K562 (cell line): ENCODE measurements around the gene KLF1. TPM values are rescaled to one million over a fixed set of nuclear protein-coding genes. Genes with fewer than 3 reads are reported as not detected.
A peak's percentile ranks its signal among the peaks of the same experiment; 100 is the strongest.

Experiments
- BHLHE40 ChIP-seq: IDR thresholded peaks from 2 replicates; pipeline ENCODE4 v1.6.1; 2011; ENCODE audit warnings: low read length, improper control_type of control experiment
- CBFA2T3 ChIP-seq: fragments of 450-650 bp; IDR thresholded peaks from 2 replicates; pipeline ENCODE4 v1.6.1; 2017
- CBX1 ChIP-seq: sonication (generic); IDR thresholded peaks from 2 replicates; pipeline ENCODE4 v1.6.1; 2016; ENCODE audit warnings: antibody characterized with exemption, low read depth, mild to moderate bottlenecking
- CBX3 ChIP-seq, 2 experiments: IDR thresholded peaks; 1 replicate in 1 of 2; 2 replicates in 1 of 2; pipeline ENCODE4 v1.6.1; 2012; ENCODE audit warnings: inconsistent platforms in 2 of 2, low read length in 2 of 2, borderline replicate concordance in 1 of 2, control low read depth in 1 of 2
- ELK1 ChIP-seq: sonication (generic); formaldehyde crosslinking; IDR thresholded peaks from 2 replicates; pipeline ENCODE4 v1.8.1; 2022; ENCODE audit warnings: missing genetic modification reagents
- FIP1L1 ChIP-seq: fragments of 200-400 bp; formaldehyde crosslinking; IDR thresholded peaks from 2 replicates; pipeline ENCODE4 v1.6.1; 2018; ENCODE audit warnings: mild to moderate bottlenecking, low read depth, low read length; ENCODE audit not compliant: poor library complexity, severe bottlenecking
- FOSL1 ChIP-seq: fragments of 200-800 bp; sonication (Bioruptor generic); conservative IDR thresholded peaks from 2 replicates; pipeline ENCODE4 v1.6.1; 2016; ENCODE audit warnings: missing genetic modification characterization, missing compliant biosample characterization
- HMGXB4 ChIP-seq: sonication (generic); formaldehyde crosslinking; IDR thresholded peaks from 2 replicates; pipeline ENCODE4 v1.8.1; 2023; ENCODE audit warnings: mild to moderate bottlenecking, missing genetic modification reagents
- HNRNPK ChIP-seq: fragments of 200-400 bp; formaldehyde crosslinking; IDR thresholded peaks from one replicate; pipeline ENCODE4 v1.6.1; 2018; ENCODE audit warnings: mild to moderate bottlenecking, low read depth, low read length; ENCODE audit not compliant: poor library complexity, severe bottlenecking
- HNRNPLL ChIP-seq: fragments of 200-400 bp; formaldehyde crosslinking; IDR thresholded peaks from 2 replicates; pipeline ENCODE4 v1.6.1; 2017; ENCODE audit warnings: low read length, low read depth, mild to moderate bottlenecking; ENCODE audit not compliant: poor library complexity, severe bottlenecking
- MTA3 ChIP-seq: fragments of 450-650 bp; formaldehyde crosslinking; IDR thresholded peaks from 2 replicates; pipeline ENCODE4 v1.6.1; 2017; ENCODE audit warnings: mild to moderate bottlenecking, borderline replicate concordance
- POLR2G ChIP-seq: fragments of 200-400 bp; formaldehyde crosslinking; IDR thresholded peaks from 2 replicates; pipeline ENCODE4 v1.6.1; 2017; ENCODE audit warnings: low read depth, mild to moderate bottlenecking, antibody characterized with exemption, low read length, moderate library complexity
- RERE ChIP-seq: sonication (generic); formaldehyde crosslinking; IDR thresholded peaks from 2 replicates; pipeline ENCODE4 v1.8.0; 2023; ENCODE audit warnings: missing genetic modification reagents, mild to moderate bottlenecking, borderline replicate concordance
- ZNF644 ChIP-seq: fragments of 200-800 bp; sonication (Bioruptor generic); IDR thresholded peaks from 2 replicates; pipeline ENCODE4 v1.6.1; 2016; ENCODE audit warnings: low read depth, missing genetic modification characterization, missing compliant biosample characterization
- polyA plus RNA-seq, 8 experiments: library from polyadenylated mRNA; depleted of rRNA in 4 of 8; stranded (reverse) in 5 of 8; unstranded in 3 of 8; fragments of >200 nt; fragmentation: Nextera tagmentation in 2 of 8; fragmentation: Illumina TruSeq in 1 of 8; extraction: Ambion mirVana in 2 of 8; extraction: Trizol in 1 of 8; gene quantifications; 2 replicates each; pipeline versions ENCODE4 v1.2.1 to v1.2.3, GENCODE V29; 2011 to 2014; ENCODE audit warnings: inconsistent platforms in 1 of 8, missing spikeins in 1 of 8
- total RNA-seq, 7 experiments: library from RNA; depleted of rRNA in 6 of 7; stranded (reverse); fragments of >200 nt in 6 of 7; fragmentation: Illumina TruSeq in 2 of 7; extraction: Trizol in 2 of 7; gene quantifications; 2 replicates each; pipeline versions ENCODE4 v1.2.1 to v1.2.3, GENCODE V29; 2011 to 2021; ENCODE audit warnings: low replicate concordance in 1 of 7
- TF ChIP-seq, protein P1 (sequence below): fragments of 450-650 bp; conservative IDR thresholded peaks from 2 replicates; pipeline ENCODE4 v1.6.1; 2016; ENCODE audit warnings: missing genetic modification characterization, low read depth, mild to moderate bottlenecking, missing compliant biosample characterization, moderate library complexity

Gene KLF1
- total and polyA plus RNA-seq, 9 of the 15 experiments (the other 6 are each of a cell fraction or from before 2014, with no cell fraction given): 8.4 to 163 (median 47.3) TPM

DNA sequence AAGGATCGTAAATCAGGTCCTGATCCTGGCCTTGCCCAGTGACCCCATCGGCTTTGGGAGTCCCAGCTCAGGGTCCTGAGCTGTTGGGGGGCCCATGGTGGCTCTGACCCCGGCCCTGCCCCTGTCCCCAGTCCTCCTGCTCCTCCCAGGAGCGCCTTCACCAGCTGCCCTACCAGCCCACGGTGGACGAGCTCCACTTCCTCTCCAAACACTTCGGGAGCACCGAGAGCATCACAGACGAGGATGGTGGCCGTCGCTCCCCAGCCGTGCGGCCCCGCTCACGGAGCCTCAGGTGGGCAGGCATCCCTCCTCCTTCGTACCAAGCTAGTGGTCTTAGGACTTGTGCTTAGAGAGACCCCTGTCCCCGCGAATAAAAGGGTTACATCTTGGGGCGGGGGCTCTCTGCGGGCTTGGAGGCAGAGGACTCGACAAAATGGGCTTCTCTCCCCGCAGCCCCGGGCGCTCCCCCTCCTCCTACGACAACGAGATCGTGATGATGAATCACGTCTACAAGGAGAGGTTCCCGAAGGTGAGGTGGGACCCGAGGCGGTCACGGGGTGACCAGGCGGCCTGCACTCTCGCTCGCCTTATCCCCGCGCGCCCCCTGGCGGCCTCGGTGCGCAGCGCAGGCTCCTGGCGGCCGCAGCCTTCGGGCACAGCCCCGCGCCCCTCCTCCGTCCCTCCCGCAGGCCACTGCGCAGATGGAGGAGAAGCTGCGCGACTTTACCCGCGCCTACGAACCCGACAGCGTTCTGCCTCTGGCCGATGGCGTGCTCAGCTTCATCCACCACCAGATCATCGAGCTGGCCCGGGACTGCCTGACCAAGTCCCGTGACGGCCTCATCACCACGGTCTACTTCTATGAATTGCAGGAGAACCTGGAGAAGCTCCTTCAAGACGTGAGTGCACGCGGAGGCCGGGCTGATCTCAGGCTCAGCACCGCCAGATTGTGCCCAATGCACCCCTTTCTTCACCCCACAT lies 39.6 kb downstream of the KLF1 start (continued):
- TF ChIP-seq HMGXB4 (CRISPR knock-in tag) (no peak), RERE (CRISPR knock-in tag) (no peak), FIP1L1 (peak; percentile 44), POLR2G (peak; percentile 16; the same call in 1 of the 2 replicates), HNRNPK (peak; percentile 22), ELK1 (CRISPR knock-in tag) (no peak), FOSL1 (tag) (peak; percentile 61), BHLHE40 (peak; percentile 73), CBFA2T3 (no peak), MTA3 (peak; percentile 44; the same call in 1 of the 2 replicates), HNRNPLL (peak; percentile 100), CBX1 (0 out of 2 replicates have a peak, but pooled peaks have one; percentile 42), ZNF644 (tag) (no peak), CBX3 (IDR thresholded peaks at IDR 0.05; ENCODE audit: borderline replicate concordance in 1 of 2, low read length in 2 of 2) (peak in 1 of 2 experiments; percentile 36; a peak in 1 of 3 replicates)
- TF ChIP-seq, protein P1, sequence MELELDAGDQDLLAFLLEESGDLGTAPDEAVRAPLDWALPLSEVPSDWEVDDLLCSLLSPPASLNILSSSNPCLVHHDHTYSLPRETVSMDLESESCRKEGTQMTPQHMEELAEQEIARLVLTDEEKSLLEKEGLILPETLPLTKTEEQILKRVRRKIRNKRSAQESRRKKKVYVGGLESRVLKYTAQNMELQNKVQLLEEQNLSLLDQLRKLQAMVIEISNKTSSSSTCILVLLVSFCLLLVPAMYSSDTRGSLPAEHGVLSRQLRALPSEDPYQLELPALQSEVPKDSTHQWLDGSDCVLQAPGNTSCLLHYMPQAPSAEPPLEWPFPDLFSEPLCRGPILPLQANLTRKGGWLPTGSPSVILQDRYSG (tag): no peak
